ENCODE measurements around the gene NRXN3.

Gene NRXN3

DNA sequence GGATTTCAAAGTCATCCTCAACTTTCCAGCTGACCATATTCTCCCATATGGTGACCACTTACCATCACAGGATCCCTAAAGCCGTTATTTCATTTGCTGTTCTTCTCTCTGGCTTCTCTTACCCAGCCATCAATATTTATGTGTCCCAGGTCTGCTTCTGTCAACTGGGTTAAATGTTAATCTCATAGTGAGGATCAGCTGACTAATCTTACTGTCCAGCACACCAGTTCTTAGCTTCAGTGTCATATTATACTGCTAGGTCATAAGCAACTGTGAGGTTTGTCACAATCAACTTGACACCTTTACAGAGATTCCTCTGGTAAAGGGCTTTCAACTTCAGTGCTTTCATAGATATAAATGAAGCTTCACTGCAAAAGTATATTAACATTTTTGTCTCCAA, 1746.7 kb downstream of the NRXN3 start:
- TF ChIP-seq, protein P1, sequence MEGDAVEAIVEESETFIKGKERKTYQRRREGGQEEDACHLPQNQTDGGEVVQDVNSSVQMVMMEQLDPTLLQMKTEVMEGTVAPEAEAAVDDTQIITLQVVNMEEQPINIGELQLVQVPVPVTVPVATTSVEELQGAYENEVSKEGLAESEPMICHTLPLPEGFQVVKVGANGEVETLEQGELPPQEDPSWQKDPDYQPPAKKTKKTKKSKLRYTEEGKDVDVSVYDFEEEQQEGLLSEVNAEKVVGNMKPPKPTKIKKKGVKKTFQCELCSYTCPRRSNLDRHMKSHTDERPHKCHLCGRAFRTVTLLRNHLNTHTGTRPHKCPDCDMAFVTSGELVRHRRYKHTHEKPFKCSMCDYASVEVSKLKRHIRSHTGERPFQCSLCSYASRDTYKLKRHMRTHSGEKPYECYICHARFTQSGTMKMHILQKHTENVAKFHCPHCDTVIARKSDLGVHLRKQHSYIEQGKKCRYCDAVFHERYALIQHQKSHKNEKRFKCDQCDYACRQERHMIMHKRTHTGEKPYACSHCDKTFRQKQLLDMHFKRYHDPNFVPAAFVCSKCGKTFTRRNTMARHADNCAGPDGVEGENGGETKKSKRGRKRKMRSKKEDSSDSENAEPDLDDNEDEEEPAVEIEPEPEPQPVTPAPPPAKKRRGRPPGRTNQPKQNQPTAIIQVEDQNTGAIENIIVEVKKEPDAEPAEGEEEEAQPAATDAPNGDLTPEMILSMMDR (IDR thresholded peaks at IDR 0.05): no peak
- Histone ChIP-seq H3K4me3 (no peak overlapping the region), H3K27ac (no peak overlapping the region)
- no peak for DNase-seq (ENCODE audit: low spot score)

All from coronary artery (tissue), 2 donors.